IMR-90 (cell line): Measurements from ENCODE around the gene DUSP10. TPM values are rescaled to one million over a fixed set of nuclear protein-coding genes. Genes with fewer than 3 reads are reported as not detected.

Source experiments
- ATAC-seq: fragments of 200-7000 bp; cut with Tn5 transposase; 2 replicates; pipeline ENCODE4 v1.9.1; 2020; ENCODE audit warnings: low read depth, mild to moderate bottlenecking, moderate library complexity
- BruUV-seq: library from RNA; stranded (reverse); fragments of 400-500 nt; replicated peaks from 2 replicates; lab custom pipeline; 2021; lab: Mats Ljungman, UMichigan
- CTCF ChIA-PET: fragments of 300-600 bp; formaldehyde crosslinking; extraction: SDS; loops from one replicate; lab custom pipeline; 2021; ENCODE audit warnings: antibody characterized with exemption; lab: Yijun Ruan, JAX
- POLR2A ChIA-PET: fragments of 300-600 bp; sonication (Branson Sonifier 250); formaldehyde crosslinking; loops from one replicate; lab custom pipeline; 2022; ENCODE audit warnings: antibody characterized with exemption; ENCODE audit not compliant: unreplicated experiment; lab: Charles Lee
- DNase-seq: peaks from one replicate; pipeline ENCODE4 v3.0.0; 2013
- H2AFZ ChIP-seq: replicated peaks from 2 replicates; pipeline ENCODE3; 2013; ENCODE audit warnings: low read length, mild to moderate bottlenecking; ENCODE audit not compliant: poor library complexity
- H2AK5ac ChIP-seq: 2 replicates; pipeline ENCODE4 v1.6.1; 2013; ENCODE audit warnings: low read depth, low read length, inconsistent platforms
- H2AK9ac ChIP-seq: replicated peaks from 2 replicates; pipeline ENCODE3; 2013; ENCODE audit warnings: mild to moderate bottlenecking, low read depth, low read length, moderate library complexity; ENCODE audit not compliant: poor library complexity
- H2BK120ac ChIP-seq: 2 replicates; pipeline ENCODE4 v1.6.1; 2013; ENCODE audit warnings: low read depth, low read length, inconsistent platforms
- H2BK15ac ChIP-seq: 3 replicates; pipeline ENCODE4 v1.6.1; 2013; ENCODE audit warnings: low read depth, low read length, inconsistent platforms
- H2BK20ac ChIP-seq: 2 replicates; pipeline ENCODE4 v1.6.1; 2013; ENCODE audit warnings: low read depth, mild to moderate bottlenecking, inconsistent platforms, low read length, moderate library complexity
- H2BK5ac ChIP-seq: 2 replicates; pipeline ENCODE4 v1.6.1; 2013; ENCODE audit warnings: mild to moderate bottlenecking, low read depth, low read length, inconsistent platforms; ENCODE audit not compliant: poor library complexity, severe bottlenecking
- H3K14ac ChIP-seq: replicated peaks from 2 replicates; pipeline ENCODE4 v1.6.1; 2013; ENCODE audit warnings: low read depth, low read length, inconsistent platforms
- H3K18ac ChIP-seq: 2 replicates; pipeline ENCODE4 v1.6.1; 2013; ENCODE audit warnings: low read depth, low read length, control low read depth
- H3K23ac ChIP-seq: 2 replicates; pipeline ENCODE4 v1.6.1; 2013; ENCODE audit warnings: low read depth, low read length, inconsistent platforms
- H3K27ac ChIP-seq: 2 replicates; pipeline ENCODE4 v1.5.1; 2013; ENCODE audit warnings: mild to moderate bottlenecking, control low read depth, low read length; ENCODE audit not compliant: insufficient read depth
- H3K27me3 ChIP-seq: 2 replicates; pipeline ENCODE4 v1.6.1; 2013; ENCODE audit warnings: low read length; ENCODE audit not compliant: control insufficient read depth, insufficient read depth
- H3K36me3 ChIP-seq: 2 replicates; pipeline ENCODE4 v1.6.1; 2013; ENCODE audit warnings: low read length, mixed read lengths; ENCODE audit not compliant: control insufficient read depth, insufficient read depth
- H3K4ac ChIP-seq: 2 replicates; pipeline ENCODE4 v1.6.1; 2013; ENCODE audit warnings: low read depth, low read length, inconsistent platforms
- H3K4me1 ChIP-seq: 2 replicates; pipeline ENCODE4 v1.6.1; 2013; ENCODE audit warnings: low read length, mixed read lengths; ENCODE audit not compliant: control insufficient read depth, insufficient read depth
- H3K4me2 ChIP-seq: 2 replicates; pipeline ENCODE4 v1.6.1; 2013; ENCODE audit warnings: low read depth, mild to moderate bottlenecking, control low read depth, low read length, moderate library complexity
- H3K4me3 ChIP-seq: 2 replicates; pipeline ENCODE4 v1.5.1; 2013; ENCODE audit warnings: low read depth, mild to moderate bottlenecking, control low read depth, low read length, moderate library complexity; ENCODE audit not compliant: insufficient read depth
- H3K56ac ChIP-seq: 2 replicates; pipeline ENCODE4 v1.6.1; 2013; ENCODE audit warnings: low read length, inconsistent platforms; ENCODE audit not compliant: insufficient read depth; ENCODE audit errors: extremely low read depth
- H3K79me1 ChIP-seq, 2 experiments: 2 replicates each; pipeline ENCODE4 v1.6.1; 2013; ENCODE audit warnings: low read length in 2 of 2, inconsistent platforms in 1 of 2, low read depth in 1 of 2
- H3K9ac ChIP-seq: 2 replicates; pipeline ENCODE4 v1.6.1; 2013; ENCODE audit warnings: low read depth, low read length, control low read depth
- H3K9me1 ChIP-seq: 2 replicates; pipeline ENCODE4 v1.6.1; 2013; ENCODE audit warnings: low read length, inconsistent platforms; ENCODE audit not compliant: insufficient read depth
- H3K9me3 ChIP-seq: 2 replicates; pipeline ENCODE4 v1.6.1; 2013; ENCODE audit warnings: low read length; ENCODE audit not compliant: control insufficient read depth, insufficient read depth
- H4K20me1 ChIP-seq: 2 replicates; pipeline ENCODE4 v1.6.1; 2013; ENCODE audit warnings: low read length, inconsistent platforms; ENCODE audit not compliant: insufficient read depth
- H4K5ac ChIP-seq: 2 replicates; pipeline ENCODE4 v1.6.1; 2013; ENCODE audit warnings: mild to moderate bottlenecking, low read depth, low read length, control low read depth
- H4K8ac ChIP-seq, 2 experiments: 2 replicates each; pipeline ENCODE4 v1.6.1; 2013; ENCODE audit warnings: low read depth in 2 of 2, low read length in 2 of 2, control low read depth in 1 of 2, inconsistent platforms in 1 of 2
- H4K91ac ChIP-seq: 2 replicates; pipeline ENCODE4 v1.6.1; 2013; ENCODE audit warnings: low read depth, low read length, inconsistent platforms; ENCODE audit not compliant: insufficient read depth
- CHD1 ChIP-seq: IDR thresholded peaks from 2 replicates; pipeline ENCODE4 v1.6.1; 2012; ENCODE audit warnings: low read depth, low read length, improper control_type of control experiment
- CTCF ChIP-seq: conservative IDR thresholded peaks from 2 replicates; pipeline ENCODE4 v1.5.1; 2012; ENCODE audit warnings: mild to moderate bottlenecking, low read depth, low read length, improper control_type of control experiment
- MAFK ChIP-seq: IDR thresholded peaks from 2 replicates; pipeline ENCODE4 v1.6.1; 2012; ENCODE audit warnings: low read depth, low read length, improper control_type of control experiment
- NFE2L2 ChIP-seq: fragments of 150-350 bp; IDR thresholded peaks from 2 replicates; pipeline ENCODE4 v1.6.1; 2016; ENCODE audit warnings: low read depth, mild to moderate bottlenecking, low read length
- RAD21 ChIP-seq: IDR thresholded peaks from 2 replicates; pipeline ENCODE4 v1.6.1; 2012; ENCODE audit warnings: low read length, improper control_type of control experiment
- RCOR1 ChIP-seq: IDR thresholded peaks from 2 replicates; pipeline ENCODE4 v1.6.1; 2012; ENCODE audit warnings: mild to moderate bottlenecking, low read length, improper control_type of control experiment; ENCODE audit not compliant: insufficient replicate concordance
- SMC3 ChIP-seq: fragments of 150-350 bp; IDR thresholded peaks from 2 replicates; pipeline ENCODE4 v1.6.1; 2016; ENCODE audit warnings: low read depth, mild to moderate bottlenecking, antibody characterized with exemption, low read length, moderate library complexity
- WGBS, 2 experiments: methylation state at CpG; one replicate each; pipeline versions ENCODE4 v1.1.5 to v1.1.7; 2013; ENCODE audit warnings: missing lambda C conversion rate in 2 of 2; ENCODE audit not compliant: insufficient read length in 1 of 2; ENCODE audit errors: extremely low coverage in 2 of 2; 5-methylcytosine and 5-hydroxymethylcytosine counted together
- dilution Hi-C: fragments of 300-500 bp; cut with HindIII; formaldehyde crosslinking; loops from one replicate; pipeline ENCODE4 v1.14.3; 2018; ENCODE audit warnings: low sequenced_read_pairs; ENCODE audit not compliant: unreplicated experiment
- in situ Hi-C: fragments of 300-500 bp; cut with MboI; formaldehyde crosslinking; loops from 3 replicates; pipeline ENCODE4 v1.14.3; 2019; ENCODE audit warnings: low sequenced_read_pairs, inconsistent platforms, mixed read lengths
- intact Hi-C: fragments of 100-400 bp; cut with micrococcal nuclease; formaldehyde crosslinking; loops from 2 replicates; pipeline ENCODE4 v1.10.0; 2022
- polyA plus RNA-seq, 3 experiments: library from polyadenylated mRNA; depleted of rRNA; stranded (reverse); fragments of >200 nt; gene quantifications; 2 replicates each; pipeline ENCODE4 v1.2.3, GENCODE V29; 2012; ENCODE audit warnings: low replicate concordance in 1 of 3
- total RNA-seq: library from RNA; depleted of rRNA; stranded (reverse); fragments of >200 nt; gene quantifications from 2 replicates; pipeline ENCODE4 v1.2.3, GENCODE V29; 2012
- TF ChIP-seq, protein P1 (sequence below): fragments of 150-350 bp; IDR thresholded peaks from 2 replicates; pipeline ENCODE4 v1.6.1; 2017; ENCODE audit warnings: mild to moderate bottlenecking, antibody characterized with exemption, low read length, low read depth
- TF ChIP-seq, protein P2 (sequence below): fragments of 150-350 bp; IDR thresholded peaks from 2 replicates; pipeline ENCODE4 v1.6.1; 2016; ENCODE audit warnings: low read depth, mild to moderate bottlenecking, low read length, moderate library complexity, borderline replicate concordance

DUSP10 gene
- total and polyA plus RNA-seq, 2 of the 4 experiments (the other 2 are of a cell fraction), result 41.7 to 59.1 TPM

DNA sequence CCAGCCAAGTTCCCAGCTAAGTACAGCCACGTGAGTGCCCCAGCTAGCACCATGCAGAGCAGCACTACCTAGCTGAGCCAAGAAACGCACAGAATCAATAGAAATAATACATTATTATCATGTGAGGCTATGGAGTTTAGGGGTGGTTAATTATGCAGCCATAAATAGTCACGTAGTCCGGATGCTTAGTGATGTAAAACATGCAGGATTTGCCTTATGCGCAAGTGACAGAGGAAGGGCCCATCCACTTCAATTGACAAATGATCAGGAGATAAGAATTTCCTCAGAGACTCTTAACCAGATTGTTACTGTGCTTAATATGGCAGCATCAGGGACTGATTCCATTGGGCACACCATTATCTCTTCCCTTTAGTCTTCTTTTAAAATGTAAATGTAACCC lies 44.8 kb upstream of the DUSP10 start:
- Histone ChIP-seq H3K18ac (no peak overlapping the region), H3K14ac (no peak overlapping the region), H4K8ac (no peak overlapping the region), H3K4me2 (no peak overlapping the region), H2BK20ac (no peak overlapping the region), H3K9ac (no peak overlapping the region), H4K5ac (no peak overlapping the region), H3K9me3 (no peaks in the 10 kb centered on the region), H2AK9ac (no peak overlapping the region), H3K79me1 (no peaks in the 10 kb centered on the region), H4K20me1 (no peaks in the 10 kb centered on the region), H2BK15ac (no peak overlapping the region), H3K9me1 (no peaks in the 10 kb centered on the region), H3K27ac (no peak overlapping the region), H3K36me3 (no peaks in the 10 kb centered on the region), H4K91ac (no peak overlapping the region), H2AFZ (no peak overlapping the region), H3K27me3 (no peaks in the 10 kb centered on the region), H3K4ac (no peak overlapping the region), H3K4me1 (no peaks in the 10 kb centered on the region), H2BK5ac (no peak overlapping the region), H2AK5ac (no peak overlapping the region), H3K23ac (no peak overlapping the region), H2BK120ac (no peak overlapping the region), H3K56ac (no peak overlapping the region), H3K4me3 (no peak overlapping the region)
- in situ Hi-C loops (no loop called here), dilution Hi-C loops (no loop called here), intact Hi-C loops (no loop called here)
- no TSS peak for BruUV-seq
- ATAC-seq, result no peak
- no CpG with 5 or more reads among the region's 5 CpGs for WGBS, 2 experiments
- TF ChIP-seq RCOR1 (no peak), NFE2L2 (no peak), MAFK (no peak), SMC3 (no peak), CHD1 (no peak), RAD21 (no peak), CTCF (no peak)
- TF ChIP-seq, protein P1, sequence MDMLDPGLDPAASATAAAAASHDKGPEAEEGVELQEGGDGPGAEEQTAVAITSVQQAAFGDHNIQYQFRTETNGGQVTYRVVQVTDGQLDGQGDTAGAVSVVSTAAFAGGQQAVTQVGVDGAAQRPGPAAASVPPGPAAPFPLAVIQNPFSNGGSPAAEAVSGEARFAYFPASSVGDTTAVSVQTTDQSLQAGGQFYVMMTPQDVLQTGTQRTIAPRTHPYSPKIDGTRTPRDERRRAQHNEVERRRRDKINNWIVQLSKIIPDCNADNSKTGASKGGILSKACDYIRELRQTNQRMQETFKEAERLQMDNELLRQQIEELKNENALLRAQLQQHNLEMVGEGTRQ, result no peak
- TF ChIP-seq, protein P2, sequence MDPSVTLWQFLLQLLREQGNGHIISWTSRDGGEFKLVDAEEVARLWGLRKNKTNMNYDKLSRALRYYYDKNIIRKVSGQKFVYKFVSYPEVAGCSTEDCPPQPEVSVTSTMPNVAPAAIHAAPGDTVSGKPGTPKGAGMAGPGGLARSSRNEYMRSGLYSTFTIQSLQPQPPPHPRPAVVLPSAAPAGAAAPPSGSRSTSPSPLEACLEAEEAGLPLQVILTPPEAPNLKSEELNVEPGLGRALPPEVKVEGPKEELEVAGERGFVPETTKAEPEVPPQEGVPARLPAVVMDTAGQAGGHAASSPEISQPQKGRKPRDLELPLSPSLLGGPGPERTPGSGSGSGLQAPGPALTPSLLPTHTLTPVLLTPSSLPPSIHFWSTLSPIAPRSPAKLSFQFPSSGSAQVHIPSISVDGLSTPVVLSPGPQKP, result no peak
- ChIA-PET CTCF (interaction anchor here (0.5 kb wide), 1 partner anchor 23 kb away, joined by 3 read pairs; no protein-coding TSS in a partner anchor), POLR2A (no interaction called here)
- DNase-seq, result no peak
